Endothelial cell (in vitro differentiated cells): ENCODE data around the gene TIMM10B. TPM values are rescaled to one million over a fixed set of nuclear protein-coding genes. Genes with fewer than 3 reads are reported as not detected.

ENCODE experiments used
- DNase-seq: peaks from one replicate; pipeline ENCODE4 v3.0.0; 2021; ENCODE audit warnings: low spot score
- H3K27ac Mint-ChIP-seq: one replicate; pipeline ENCODE4 v1.8.0; 2021; ENCODE audit warnings: mixed read lengths, inconsistent platforms; ENCODE audit not compliant: unreplicated experiment
- H3K27me3 Mint-ChIP-seq: one replicate; pipeline ENCODE4 v1.8.0; 2021; ENCODE audit warnings: mild to moderate bottlenecking, moderate library complexity, mixed read lengths, inconsistent platforms; ENCODE audit not compliant: unreplicated experiment
- H3K36me3 Mint-ChIP-seq: one replicate; pipeline ENCODE4 v1.8.0; 2021; ENCODE audit warnings: mild to moderate bottlenecking, low read depth, mixed read lengths, inconsistent platforms; ENCODE audit not compliant: unreplicated experiment
- H3K4me1 Mint-ChIP-seq: one replicate; pipeline ENCODE4 v1.8.0; 2021; ENCODE audit warnings: mild to moderate bottlenecking, mixed read lengths, inconsistent platforms; ENCODE audit not compliant: unreplicated experiment
- H3K4me3 Mint-ChIP-seq: one replicate; pipeline ENCODE4 v1.8.0; 2021; ENCODE audit warnings: mild to moderate bottlenecking, mixed read lengths, inconsistent platforms; ENCODE audit not compliant: unreplicated experiment
- H3K9me3 Mint-ChIP-seq: one replicate; pipeline ENCODE4 v1.8.0; 2021; ENCODE audit warnings: mixed read lengths, inconsistent platforms; ENCODE audit not compliant: unreplicated experiment
- long read RNA-seq: library from polyadenylated mRNA; unstranded; transcript quantifications from one replicate; pipeline ENCODE4 v2.0.0, GENCODE V29; 2020; ENCODE audit not compliant: unreplicated experiment
- total RNA-seq: library from RNA; stranded (reverse); fragmentation: NEBNext Ultra II Directional; extraction: Animal tissue kit (Norgen Biotek cat#: 25700); gene quantifications from one replicate; pipeline ENCODE4 v1.2.1, GENCODE V29; 2021; ENCODE audit not compliant: unreplicated experiment
- TF ChIP-seq, protein P1 (sequence below): fragments of 200-600 bp; sonication (generic); IDR thresholded peaks from one replicate; pipeline ENCODE4 v1.5.0; 2021; ENCODE audit warnings: antibody characterized with exemption; ENCODE audit not compliant: unreplicated experiment

The TIMM10B gene, protein sequence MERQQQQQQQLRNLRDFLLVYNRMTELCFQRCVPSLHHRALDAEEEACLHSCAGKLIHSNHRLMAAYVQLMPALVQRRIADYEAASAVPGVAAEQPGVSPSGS
- 42.2 TPM for total RNA-seq
- long read RNA-seq, transcript TIMM10B-201 (3 exons, 2,840 nt), result major isoform, 20 of 20 reads
- long read RNA-seq, partial matches to known transcripts, result 0 of 20 reads
- long read RNA-seq, other reads (novel, unspliced or antisense), result 0 of 20 reads

- H3K27me3 Mint-ChIP-seq, result peaks cover 6% of the 10 kb centered on the region
- peaks cover 13% of the 10 kb centered on the region for H3K36me3 Mint-ChIP-seq
- peak within 1 kb of the TSS; percentile 98 for H3K27ac Mint-ChIP-seq
- peak within 1 kb of the TSS; percentile 96 for H3K4me3 Mint-ChIP-seq
- TF ChIP-seq, protein P1, sequence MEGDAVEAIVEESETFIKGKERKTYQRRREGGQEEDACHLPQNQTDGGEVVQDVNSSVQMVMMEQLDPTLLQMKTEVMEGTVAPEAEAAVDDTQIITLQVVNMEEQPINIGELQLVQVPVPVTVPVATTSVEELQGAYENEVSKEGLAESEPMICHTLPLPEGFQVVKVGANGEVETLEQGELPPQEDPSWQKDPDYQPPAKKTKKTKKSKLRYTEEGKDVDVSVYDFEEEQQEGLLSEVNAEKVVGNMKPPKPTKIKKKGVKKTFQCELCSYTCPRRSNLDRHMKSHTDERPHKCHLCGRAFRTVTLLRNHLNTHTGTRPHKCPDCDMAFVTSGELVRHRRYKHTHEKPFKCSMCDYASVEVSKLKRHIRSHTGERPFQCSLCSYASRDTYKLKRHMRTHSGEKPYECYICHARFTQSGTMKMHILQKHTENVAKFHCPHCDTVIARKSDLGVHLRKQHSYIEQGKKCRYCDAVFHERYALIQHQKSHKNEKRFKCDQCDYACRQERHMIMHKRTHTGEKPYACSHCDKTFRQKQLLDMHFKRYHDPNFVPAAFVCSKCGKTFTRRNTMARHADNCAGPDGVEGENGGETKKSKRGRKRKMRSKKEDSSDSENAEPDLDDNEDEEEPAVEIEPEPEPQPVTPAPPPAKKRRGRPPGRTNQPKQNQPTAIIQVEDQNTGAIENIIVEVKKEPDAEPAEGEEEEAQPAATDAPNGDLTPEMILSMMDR, result no peak
- no peaks in the 10 kb centered on the region for H3K9me3 Mint-ChIP-seq
- H3K4me1 Mint-ChIP-seq, result peaks cover 25% of the 10 kb centered on the region
- DNase-seq, result peak; percentile 92
Observed at GRCh38 chr11:6481012-6481923, at the start of gene TIMM10B, which contains the start of gene ARFIP2. Gene TIMM10B, plus strand, starts transcription at chr11:6481501. Its CDS starts 16 bp downstream, at chr11:6481517. Gene ARFIP2, minus strand, starts transcription at chr11:6481331. Its CDS starts 910 bp downstream, at chr11:6480421.

GRCh38 chr11:6431861-6432260, 49.4 kb upstream of the TIMM10B start:
- DNase-seq, result no peak
- H3K27ac Mint-ChIP-seq, result no peak overlapping the region
- H3K4me3 Mint-ChIP-seq, result no peak overlapping the region
- no peaks in the 10 kb centered on the region for H3K4me1 Mint-ChIP-seq
- TF ChIP-seq, protein P1, result no peak
- H3K27me3 Mint-ChIP-seq, result no peaks in the 10 kb centered on the region
- H3K36me3 Mint-ChIP-seq, result no peaks in the 10 kb centered on the region
- no peaks in the 10 kb centered on the region for H3K9me3 Mint-ChIP-seq

DNA sequence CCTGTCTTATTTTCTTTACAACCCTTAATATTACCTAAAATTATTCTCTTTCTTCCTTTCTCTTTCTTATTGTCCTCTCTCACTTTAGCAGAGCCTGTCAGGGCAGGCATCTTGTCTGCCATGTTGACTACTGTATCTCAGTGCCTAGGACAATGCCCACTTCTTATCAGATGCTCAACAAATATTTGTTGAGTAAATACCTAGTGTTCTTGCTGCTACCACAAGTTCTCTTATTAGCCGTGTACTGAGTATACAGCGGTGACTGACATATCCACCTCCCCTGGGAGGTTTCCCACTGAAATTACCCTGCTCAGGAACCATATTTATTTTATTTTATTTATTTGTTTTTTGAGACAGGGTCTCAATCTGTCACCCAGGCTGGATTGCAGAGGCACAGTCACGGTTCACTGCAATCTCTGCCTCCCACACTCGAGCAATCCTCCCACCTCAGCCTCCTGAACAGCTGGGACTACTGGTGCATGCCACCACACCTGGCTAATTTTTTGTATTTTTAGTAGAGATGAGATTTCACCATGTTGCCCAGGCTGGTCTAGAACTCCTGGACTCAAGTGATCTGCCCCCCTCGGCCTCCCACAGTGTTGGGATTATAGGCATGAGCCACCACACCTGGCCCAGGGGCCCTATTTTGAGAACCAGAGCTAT, 47.2 kb upstream of the TIMM10B start:
- TF ChIP-seq, protein P1, result no peak
- no peak for DNase-seq
- no peaks in the 10 kb centered on the region for H3K27me3 Mint-ChIP-seq
- H3K4me3 Mint-ChIP-seq, result no peak overlapping the region
- no peak overlapping the region for H3K27ac Mint-ChIP-seq
- H3K36me3 Mint-ChIP-seq, result no peaks in the 10 kb centered on the region
- H3K9me3 Mint-ChIP-seq, result no peaks in the 10 kb centered on the region
- no peaks in the 10 kb centered on the region for H3K4me1 Mint-ChIP-seq

DNA sequence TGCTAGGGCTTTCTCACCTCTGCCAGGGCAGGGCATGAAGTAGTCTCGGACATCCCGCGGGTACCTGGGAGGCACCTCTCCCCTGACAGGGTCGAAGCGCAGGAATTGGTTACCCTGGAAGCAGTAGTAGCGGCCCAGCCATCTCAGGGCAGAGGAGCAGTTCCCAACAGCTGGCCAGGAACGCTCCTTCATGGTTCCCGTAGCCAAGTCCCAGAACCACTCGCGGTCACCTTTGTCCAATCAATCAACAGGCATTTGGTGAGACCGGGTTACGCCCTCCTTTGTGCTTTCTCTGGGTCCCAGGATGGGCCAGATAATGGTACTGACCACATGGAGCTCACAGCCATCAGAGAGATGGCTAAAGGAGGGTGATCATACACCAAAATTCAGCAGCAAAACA, 43.9 kb upstream of the TIMM10B start:
- Mint-ChIP-seq H3K27ac (no peak overlapping the region), H3K4me3 (no peak overlapping the region), H3K9me3 (no peaks in the 10 kb centered on the region), H3K36me3 (no peaks in the 10 kb centered on the region), H3K27me3 (no peaks in the 10 kb centered on the region), H3K4me1 (no peaks in the 10 kb centered on the region)
- DNase-seq, result no peak
- TF ChIP-seq, protein P1, result no peak
